SK-N-MC (cell line): ENCODE measurements around the gene ATP6V0A1.

Source experiments
- EZH2 ChIP-seq: fragments of 200-600 bp; sonication (generic); IDR thresholded peaks from one replicate; pipeline ENCODE4 v1.6.1; 2017; ENCODE audit warnings: antibody characterized with exemption
- FOXP2 ChIP-seq: optimal IDR thresholded peaks from 2 replicates; pipeline ENCODE3; 2011; ENCODE audit warnings: mild to moderate bottlenecking, moderate library complexity; ENCODE audit not compliant: insufficient read depth; ENCODE audit errors: extremely low read length, control extremely low read depth
- POLR2AphosphoS5 ChIP-seq: IDR thresholded peaks from 2 replicates; pipeline ENCODE4 v1.6.1; 2012; ENCODE audit warnings: mild to moderate bottlenecking, low read depth, low read length, borderline replicate concordance

DNA sequence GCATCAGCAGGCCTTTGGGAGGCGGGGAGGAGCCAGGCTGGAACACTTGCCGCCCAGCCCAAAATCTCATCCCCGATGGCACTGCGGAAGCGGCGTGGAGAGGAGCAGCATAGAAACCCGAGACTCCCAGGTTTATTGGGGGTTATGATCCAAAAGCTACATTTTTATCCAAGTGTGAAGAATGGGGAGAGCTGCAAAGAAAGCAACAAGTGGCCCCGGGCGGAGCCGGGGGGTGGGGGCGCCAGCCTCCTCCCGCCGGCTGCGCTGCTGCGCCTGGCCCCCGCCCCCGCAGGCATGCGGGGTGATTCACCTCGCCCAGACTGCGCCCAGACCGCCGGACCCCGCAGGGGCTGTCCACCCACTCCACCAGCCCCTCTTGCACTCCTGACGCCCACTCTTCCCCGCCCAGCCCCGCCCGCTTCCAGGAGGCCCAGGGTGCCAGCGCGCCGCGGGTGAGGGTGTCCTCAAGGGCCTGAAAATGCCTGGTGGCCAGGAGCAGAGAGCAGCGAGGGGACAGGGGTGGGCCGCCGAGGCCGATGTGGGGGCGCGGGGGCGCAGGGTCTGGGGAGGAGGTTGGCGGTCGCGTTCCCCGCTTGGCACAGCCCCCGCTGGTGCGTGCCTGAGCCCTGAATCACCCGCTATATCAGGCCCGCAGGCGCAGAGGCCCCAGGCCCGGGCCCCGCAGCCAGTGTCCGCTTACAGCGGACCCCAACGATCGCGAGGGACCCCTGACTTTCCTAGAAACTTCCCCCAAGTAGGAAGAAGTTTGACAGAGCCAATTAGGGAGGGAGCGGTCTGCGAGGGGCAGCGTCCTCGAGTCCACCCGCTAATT lies 37.0 kb upstream of the ATP6V0A1 start:
- TF ChIP-seq EZH2 (no peak), POLR2AphosphoS5 (no peak), FOXP2 (no peak)
